ENCODE results near the gene FN1.

FN1 gene

GRCh38 chr2:215363039-215363438 is 72.8 kb downstream of the FN1 start:
- Histone ChIP-seq H3K9me2 (replicated peaks; ENCODE audit: low read depth, low read length) (no peaks in the 10 kb centered on the region), H4K20me1 (ENCODE audit: insufficient read depth, low read length, poor library complexity, severe bottlenecking) (no peaks in the 10 kb centered on the region), H2AFZ (ENCODE audit: low read length) (no peak overlapping the region), H3K9me3 (ENCODE audit: insufficient read depth, low read depth, low read length) (no peaks in the 10 kb centered on the region), H3K9ac (ENCODE audit: low read depth, low read length, poor library complexity, severe bottlenecking) (no peak overlapping the region), H3K36me3 (ENCODE audit: insufficient read depth, low read length) (no peaks in the 10 kb centered on the region), H3K27me3 (ENCODE audit: insufficient read depth, low read length, poor library complexity, severe bottlenecking) (no peaks in the 10 kb centered on the region), H3K4me3 (ENCODE audit: low read length, poor library complexity, severe bottlenecking) (no peak overlapping the region), H3K4me2 (ENCODE audit: low read depth, low read length, poor library complexity, severe bottlenecking) (no peak overlapping the region), H3K4me1 (ENCODE audit: insufficient read depth, low read length, poor library complexity, severe bottlenecking) (no peaks in the 10 kb centered on the region), H3F3A (ENCODE audit: low read depth) (no peaks in the 10 kb centered on the region), H3K79me2 (ENCODE audit: insufficient read depth, low read length) (no peaks in the 10 kb centered on the region)
- TF ChIP-seq CTCF (conservative IDR thresholded peaks at IDR 0.05; ENCODE audit: low read length), result no peak
- no peak for TF ChIP-seq EZH2phosphoT487 (IDR thresholded peaks at IDR 0.05; ENCODE audit: borderline replicate concordance)

- H3K79me2 ChIP-seq (ENCODE audit: insufficient read depth, low read length), result no peaks in the 10 kb centered on the region
- H3F3A ChIP-seq (ENCODE audit: low read depth), result no peaks in the 10 kb centered on the region
- H2AFZ ChIP-seq (ENCODE audit: low read length), result no peak overlapping the region
- no peak overlapping the region for H3K4me3 ChIP-seq (ENCODE audit: low read length, poor library complexity, severe bottlenecking)
- no peak overlapping the region for H3K9ac ChIP-seq (ENCODE audit: low read depth, low read length, poor library complexity, severe bottlenecking)
- no peaks in the 10 kb centered on the region for H3K9me3 ChIP-seq (ENCODE audit: insufficient read depth, low read depth, low read length)
- no peak overlapping the region for H3K4me2 ChIP-seq (ENCODE audit: low read depth, low read length, poor library complexity, severe bottlenecking)
- H3K9me2 ChIP-seq (replicated peaks; ENCODE audit: low read depth, low read length), result no peaks in the 10 kb centered on the region
- H3K4me1 ChIP-seq (ENCODE audit: insufficient read depth, low read length, poor library complexity, severe bottlenecking), result no peaks in the 10 kb centered on the region
- TF ChIP-seq EZH2phosphoT487 (IDR thresholded peaks at IDR 0.05; ENCODE audit: borderline replicate concordance) (no peak), CTCF (conservative IDR thresholded peaks at IDR 0.05; ENCODE audit: low read length) (no peak)
- no peaks in the 10 kb centered on the region for H4K20me1 ChIP-seq (ENCODE audit: insufficient read depth, low read length, poor library complexity, severe bottlenecking)
- H3K27me3 ChIP-seq (ENCODE audit: insufficient read depth, low read length, poor library complexity, severe bottlenecking), result no peaks in the 10 kb centered on the region
- H3K36me3 ChIP-seq (ENCODE audit: insufficient read depth, low read length), result no peaks in the 10 kb centered on the region
Observed at GRCh38 chr2:215362562-215362904, 73.3 kb downstream of the FN1 start.

GRCh38 chr2:215361876-215362561 is 73.8 kb downstream of the FN1 start:
- Histone ChIP-seq H3K79me2 (ENCODE audit: insufficient read depth, low read length) (no peaks in the 10 kb centered on the region), H4K20me1 (ENCODE audit: insufficient read depth, low read length, poor library complexity, severe bottlenecking) (no peaks in the 10 kb centered on the region), H3K9me3 (ENCODE audit: insufficient read depth, low read depth, low read length) (no peaks in the 10 kb centered on the region), H3K9me2 (replicated peaks; ENCODE audit: low read depth, low read length) (no peaks in the 10 kb centered on the region), H3K4me3 (ENCODE audit: low read length, poor library complexity, severe bottlenecking) (no peak overlapping the region), H3K27me3 (ENCODE audit: insufficient read depth, low read length, poor library complexity, severe bottlenecking) (no peaks in the 10 kb centered on the region), H3K36me3 (ENCODE audit: insufficient read depth, low read length) (no peaks in the 10 kb centered on the region), H3F3A (ENCODE audit: low read depth) (no peaks in the 10 kb centered on the region), H3K4me1 (ENCODE audit: insufficient read depth, low read length, poor library complexity, severe bottlenecking) (no peaks in the 10 kb centered on the region), H2AFZ (ENCODE audit: low read length) (no peak overlapping the region), H3K9ac (ENCODE audit: low read depth, low read length, poor library complexity, severe bottlenecking) (no peak overlapping the region), H3K4me2 (ENCODE audit: low read depth, low read length, poor library complexity, severe bottlenecking) (no peak overlapping the region)
- no peak for TF ChIP-seq CTCF (conservative IDR thresholded peaks at IDR 0.05; ENCODE audit: low read length)
- TF ChIP-seq EZH2phosphoT487 (IDR thresholded peaks at IDR 0.05; ENCODE audit: borderline replicate concordance), result no peak
